Measurements from ENCODE around the gene DLG5. TPM values are rescaled to one million over a fixed set of nuclear protein-coding genes. Genes with fewer than 3 reads are reported as not detected.

The DLG5 gene
- total and polyA plus RNA-seq, 2 donors (not counting 1 experiment from before 2014, with no cell fraction given) = 0.51 to 0.54 TPM

GRCh38 chr10:77770868-77771175 lies 155.7 kb downstream of the DLG5 start:
- Histone ChIP-seq H3K4me2 (replicated peaks; ENCODE audit: low read depth, low read length, poor library complexity, severe bottlenecking) (no peak overlapping the region), H3K9me3 (ENCODE audit: control extremely low read depth in 1 of 3, control insufficient read depth in 2 of 3, insufficient read depth in 1 of 3, low read length in 2 of 3) (peaks cover 0 to 8% (median 0%) of the 10 kb centered on the region in 3 donors), H3K79me2 (ENCODE audit: control insufficient read depth, insufficient read depth, low read length) (no peaks in the 10 kb centered on the region), H3K36me3 (replicated peaks in 1 of 2; ENCODE audit: control extremely low read depth in 1 of 2, control insufficient read depth in 1 of 2, extremely low read depth in 1 of 2, insufficient read depth in 2 of 2, low read length in 1 of 2) (no peaks in the 10 kb centered on the region), H3K4me1 (ENCODE audit: control insufficient read depth in 2 of 2, insufficient read depth in 2 of 2, low read length in 2 of 2) (no peaks in the 10 kb centered on the region), H3K9ac (ENCODE audit: low read length) (no peak overlapping the region), H3K27me3 (replicated peaks in 1 of 4; ENCODE audit: control extremely low read depth in 1 of 4, control insufficient read depth in 3 of 4, insufficient read depth in 4 of 4, low read length in 3 of 4) (no peaks in the 10 kb centered on the region), H3K4me3 (ENCODE audit: control extremely low read depth in 1 of 5, extremely low read depth in 1 of 5, insufficient read depth in 1 of 5, low read depth in 2 of 5, low read length in 4 of 5) (no peak overlapping the region), H2AFZ (ENCODE audit: insufficient read depth, low read depth, low read length, poor library complexity, severe bottlenecking) (no peak overlapping the region), H3K27ac (ENCODE audit: low read length in 2 of 2) (no peak overlapping the region), H4K20me1 (ENCODE audit: control insufficient read depth, insufficient read depth, low read length, poor library complexity, severe bottlenecking) (no peaks in the 10 kb centered on the region)
- peaks cover 9% of the 10 kb centered on the region for H3K27me3 Mint-ChIP-seq
- TF ChIP-seq EZH2 (IDR thresholded peaks at IDR 0.05; ENCODE audit: borderline replicate concordance, insufficient read depth, low read depth, low read length, poor library complexity, severe bottlenecking) = no peak
- TF ChIP-seq CTCF (IDR thresholded peaks at IDR 0.05) = no peak
- ATAC-seq (ENCODE audit: low read depth) = no peak
- no peak overlapping the region for H3K4me3 Mint-ChIP-seq
- H3K27ac Mint-ChIP-seq = no peak overlapping the region
- WGBS (ENCODE audit: insufficient coverage) = 85% methylated on average over 4 of the region's 7 CpGs
- DNase-seq = no peak
- ChIA-PET POLR2A (no interaction called here), CTCF (no interaction called here)
- no peaks in the 10 kb centered on the region for H3K9me3 Mint-ChIP-seq (ENCODE audit: insufficient read depth)
- intact Hi-C loops (cut with micrococcal nuclease) = no loop called here
- H3K4me1 Mint-ChIP-seq = no peaks in the 10 kb centered on the region

GRCh38 chr10:77770081-77770867 lies 156.3 kb downstream of the DLG5 start:
- Histone ChIP-seq H3K9ac (ENCODE audit: low read length) (no peak overlapping the region), H2AFZ (ENCODE audit: insufficient read depth, low read depth, low read length, poor library complexity, severe bottlenecking) (no peak overlapping the region), H3K27ac (ENCODE audit: low read length in 2 of 2) (no peak overlapping the region), H3K27me3 (replicated peaks in 1 of 4; ENCODE audit: control extremely low read depth in 1 of 4, control insufficient read depth in 3 of 4, insufficient read depth in 4 of 4, low read length in 3 of 4) (no peaks in the 10 kb centered on the region), H3K9me3 (ENCODE audit: control extremely low read depth in 1 of 3, control insufficient read depth in 2 of 3, insufficient read depth in 1 of 3, low read length in 2 of 3) (peaks cover 0 to 4% (median 0%) of the 10 kb centered on the region in 3 donors), H3K36me3 (replicated peaks in 1 of 2; ENCODE audit: control extremely low read depth in 1 of 2, control insufficient read depth in 1 of 2, extremely low read depth in 1 of 2, insufficient read depth in 2 of 2, low read length in 1 of 2) (no peaks in the 10 kb centered on the region), H3K79me2 (ENCODE audit: control insufficient read depth, insufficient read depth, low read length) (no peaks in the 10 kb centered on the region), H3K4me3 (ENCODE audit: control extremely low read depth in 1 of 5, extremely low read depth in 1 of 5, insufficient read depth in 1 of 5, low read depth in 2 of 5, low read length in 4 of 5) (no peak overlapping the region), H4K20me1 (ENCODE audit: control insufficient read depth, insufficient read depth, low read length, poor library complexity, severe bottlenecking) (no peaks in the 10 kb centered on the region), H3K4me1 (ENCODE audit: control insufficient read depth in 2 of 2, insufficient read depth in 2 of 2, low read length in 2 of 2) (no peaks in the 10 kb centered on the region), H3K4me2 (replicated peaks; ENCODE audit: low read depth, low read length, poor library complexity, severe bottlenecking) (no peak overlapping the region)
- no peak overlapping the region for H3K27ac Mint-ChIP-seq
- no peak for ATAC-seq (ENCODE audit: low read depth)
- WGBS (ENCODE audit: insufficient coverage) = 82% methylated on average over 15 of the region's 18 CpGs
- no peaks in the 10 kb centered on the region for H3K9me3 Mint-ChIP-seq (ENCODE audit: insufficient read depth)
- intact Hi-C loops (cut with micrococcal nuclease) = no loop called here
- H3K4me1 Mint-ChIP-seq = no peaks in the 10 kb centered on the region
- TF ChIP-seq EZH2 (IDR thresholded peaks at IDR 0.05; ENCODE audit: borderline replicate concordance, insufficient read depth, low read depth, low read length, poor library complexity, severe bottlenecking) (no peak), CTCF (IDR thresholded peaks at IDR 0.05) (no peak)
- H3K4me3 Mint-ChIP-seq = no peak overlapping the region
- ChIA-PET POLR2A (no interaction called here), CTCF (no interaction called here)
- DNase-seq = no peak
- H3K27me3 Mint-ChIP-seq = peaks cover 9% of the 10 kb centered on the region
